Activated gamma-delta T cell treated with anti-CD3 and anti-CD28 coated beads, Interleukin-2, amount 50 U/mL, for 16 hours (primary cell): ENCODE results near the gene TNFRSF14.

Experiments used
- DNase-seq: peaks from one replicate; pipeline ENCODE4 v3.0.0-alpha.2; 2020; ENCODE audit warnings: low read depth

The TNFRSF14 gene

DNA sequence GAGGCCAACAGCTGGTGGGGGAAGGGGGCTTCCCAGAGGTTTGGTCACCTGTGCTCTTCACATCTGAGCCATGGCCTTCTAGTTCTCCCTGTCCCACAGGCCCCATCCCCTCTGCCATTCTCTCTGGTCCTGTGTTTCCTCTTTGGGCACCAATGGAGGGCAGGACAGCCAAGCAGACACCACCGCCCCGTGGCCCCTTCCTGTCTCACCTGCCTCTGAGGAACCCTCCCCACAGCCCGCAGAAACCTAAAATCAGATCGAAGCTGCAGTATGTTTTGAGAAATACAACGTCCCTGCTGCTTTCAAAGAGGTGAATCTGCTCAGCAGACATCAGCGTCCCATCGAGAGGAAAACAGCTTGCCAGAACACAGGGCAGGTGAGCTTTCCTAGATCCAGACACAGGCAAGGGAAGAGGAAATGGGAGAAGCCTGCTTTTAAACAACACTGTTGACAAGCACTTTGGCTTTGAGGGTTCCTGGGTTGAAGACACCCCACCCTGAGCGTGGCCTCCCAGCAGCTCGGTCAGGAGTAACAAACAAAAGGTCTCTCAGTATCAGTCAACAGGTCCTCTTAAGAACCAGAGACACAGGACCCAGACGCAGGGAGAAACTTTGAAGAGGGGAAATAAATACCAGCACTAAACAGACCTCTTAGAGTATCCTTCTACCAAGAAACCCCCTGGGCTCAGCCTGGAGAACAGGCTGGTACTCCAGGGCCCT lies 32.1 kb upstream of the TNFRSF14 start:
- peak; percentile 34 for DNase-seq

DNA sequence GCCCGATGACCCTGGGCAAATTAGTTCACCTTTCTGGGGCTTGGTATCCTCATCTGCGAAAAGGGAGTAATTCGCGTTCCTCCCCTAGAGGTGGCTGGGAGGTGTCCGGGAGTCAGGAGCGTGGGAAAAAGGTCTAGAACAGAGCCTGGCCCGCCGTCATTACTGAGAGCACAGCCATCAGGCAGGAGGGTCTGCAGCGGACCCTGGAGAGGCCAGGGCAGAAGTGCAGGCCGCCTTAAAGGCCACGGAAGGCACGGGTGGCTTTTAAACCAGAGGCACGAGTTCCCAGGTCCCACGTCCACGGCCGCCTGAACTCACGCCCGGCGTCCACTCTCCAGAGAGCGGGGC lies 30.6 kb upstream of the TNFRSF14 start:
- no peak for DNase-seq

DNA sequence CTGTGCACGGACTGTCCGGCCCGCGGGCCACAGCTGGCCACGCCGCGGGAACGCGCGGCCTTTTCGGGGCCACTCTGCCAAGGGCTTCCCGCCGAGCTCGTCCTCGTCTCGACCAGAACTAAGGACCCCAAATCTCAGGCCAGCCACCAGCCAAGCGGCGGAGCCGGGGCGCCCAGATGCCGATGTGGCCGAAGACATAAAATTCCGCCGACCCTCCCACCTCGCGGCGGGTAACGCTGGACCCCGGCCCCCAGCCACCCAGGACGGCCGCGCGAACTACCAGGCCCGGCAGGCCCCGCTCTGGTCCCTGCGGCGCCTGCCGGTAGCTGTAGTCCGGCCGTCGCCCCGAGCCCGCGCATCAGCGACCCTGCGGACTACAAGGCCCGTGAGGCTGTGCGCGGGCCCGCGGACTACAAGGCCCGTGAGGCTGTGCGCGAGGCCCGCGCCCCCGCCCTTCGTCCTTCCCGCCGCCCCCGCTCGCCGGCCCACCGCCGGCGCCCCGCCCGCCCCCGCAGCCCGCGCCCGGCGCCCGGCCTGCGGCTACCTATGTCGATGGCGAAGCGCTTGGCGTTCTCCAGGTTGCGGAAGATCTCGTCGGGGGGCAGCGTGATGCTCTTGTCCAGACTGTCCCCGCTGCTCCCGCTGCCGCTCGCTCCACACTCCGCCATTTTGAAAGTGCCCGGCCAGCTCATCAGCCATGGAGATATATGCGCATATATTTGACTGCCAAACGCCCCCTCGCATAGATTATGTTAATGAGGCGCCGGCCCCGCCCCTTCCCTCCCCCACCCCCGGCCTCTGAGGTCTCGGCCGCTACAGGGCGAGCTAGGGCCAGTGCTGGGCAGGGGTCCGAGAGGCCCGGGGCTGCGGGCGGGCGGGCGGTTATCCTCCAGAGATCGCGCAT lies 30.0 kb upstream of the TNFRSF14 start, which contains the start of gene PANK4:
Gene PANK4 (minus strand): TSS at position 677 of the 904 bp plus-strand sequence. CDS start 9 bp downstream, at position 668.
- peak; percentile 82 for DNase-seq

DNA sequence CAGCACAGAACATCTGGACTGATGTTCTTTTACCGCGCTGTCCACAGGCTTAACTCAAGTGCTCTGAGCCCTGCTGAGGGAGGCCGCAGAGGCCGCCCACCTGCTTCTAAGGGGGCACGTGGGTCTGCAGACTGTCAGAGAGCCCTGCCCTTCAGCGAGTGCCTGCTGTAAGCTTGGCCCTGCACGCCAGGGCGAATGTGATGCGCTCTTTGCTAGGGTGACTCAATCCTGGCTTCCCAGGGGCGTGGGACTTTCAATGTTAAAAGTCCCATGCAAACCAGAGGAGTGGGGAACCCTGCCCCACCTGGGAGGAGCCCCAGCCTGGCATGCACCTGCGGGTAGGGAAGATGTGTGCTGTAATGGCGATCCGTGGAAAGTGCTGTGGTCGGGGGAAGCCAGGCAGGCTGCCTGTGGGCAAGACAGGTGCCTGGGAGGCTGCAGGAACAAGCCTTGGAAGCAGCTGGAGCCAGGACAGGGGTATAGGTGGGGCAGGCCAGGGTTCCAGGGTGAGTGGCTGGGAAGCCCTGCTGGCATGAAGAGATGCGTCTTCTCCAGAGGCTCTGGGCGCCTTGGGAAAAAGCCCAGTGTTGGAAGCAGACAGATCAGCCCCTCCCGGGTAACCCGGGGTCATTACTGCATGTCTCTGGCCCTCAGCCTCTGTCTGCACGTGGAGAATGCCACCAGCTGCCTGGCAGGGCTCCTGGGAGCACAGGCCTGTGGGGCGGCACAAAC lies 29.2 kb upstream of the TNFRSF14 start:
- peak; percentile 38 for DNase-seq

GRCh38 chr1:2527556-2527860 lies 28.7 kb upstream of the TNFRSF14 start:
- no peak for DNase-seq

- DNase-seq = no peak
Observed at GRCh38 chr1:2528016-2528415, 28.2 kb upstream of the TNFRSF14 start.

- no peak for DNase-seq
Observed at GRCh38 chr1:2528611-2528965, 27.6 kb upstream of the TNFRSF14 start.

DNA sequence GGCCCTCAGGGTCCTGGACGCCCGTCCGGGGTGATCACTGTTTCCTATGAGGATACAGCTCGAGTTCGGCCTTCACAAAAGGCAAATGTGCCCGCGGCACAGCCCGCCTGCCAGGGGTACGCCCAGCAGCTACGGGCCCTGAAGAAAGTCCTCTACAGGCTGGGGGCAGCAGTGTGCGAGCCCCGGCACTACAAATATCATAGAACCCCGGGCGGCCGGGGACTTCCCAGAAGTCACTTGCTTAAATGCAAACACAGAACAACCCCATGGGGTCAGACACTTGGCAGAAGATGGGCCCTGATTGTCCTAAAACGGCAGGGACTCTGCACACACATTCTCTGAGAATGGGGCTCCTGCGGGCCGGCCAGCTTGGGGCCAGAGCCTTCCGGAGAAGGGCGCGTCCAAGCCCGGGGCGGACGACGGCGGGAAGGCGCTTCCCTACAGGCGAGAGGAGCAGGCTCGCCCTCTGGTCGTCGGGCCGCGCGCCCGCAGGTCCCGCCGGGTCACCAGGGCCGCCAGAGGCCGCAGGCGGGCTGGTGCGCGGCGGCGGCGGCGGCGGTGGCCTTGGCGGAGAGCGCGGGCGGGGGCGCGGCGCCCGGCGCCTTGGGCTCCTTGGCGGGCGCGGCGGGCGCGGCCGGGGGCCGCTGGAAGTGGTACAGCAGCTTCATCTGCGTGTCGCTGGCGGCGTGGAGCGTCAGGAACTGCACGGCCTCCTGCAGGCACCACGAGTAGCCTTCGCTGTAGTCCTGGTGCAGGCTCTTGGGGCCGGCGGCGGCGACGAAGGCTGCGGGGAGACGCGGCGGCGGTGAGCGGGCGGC lies 27.0 kb upstream of the TNFRSF14 start:
- DNase-seq = peak; percentile 34

DNA sequence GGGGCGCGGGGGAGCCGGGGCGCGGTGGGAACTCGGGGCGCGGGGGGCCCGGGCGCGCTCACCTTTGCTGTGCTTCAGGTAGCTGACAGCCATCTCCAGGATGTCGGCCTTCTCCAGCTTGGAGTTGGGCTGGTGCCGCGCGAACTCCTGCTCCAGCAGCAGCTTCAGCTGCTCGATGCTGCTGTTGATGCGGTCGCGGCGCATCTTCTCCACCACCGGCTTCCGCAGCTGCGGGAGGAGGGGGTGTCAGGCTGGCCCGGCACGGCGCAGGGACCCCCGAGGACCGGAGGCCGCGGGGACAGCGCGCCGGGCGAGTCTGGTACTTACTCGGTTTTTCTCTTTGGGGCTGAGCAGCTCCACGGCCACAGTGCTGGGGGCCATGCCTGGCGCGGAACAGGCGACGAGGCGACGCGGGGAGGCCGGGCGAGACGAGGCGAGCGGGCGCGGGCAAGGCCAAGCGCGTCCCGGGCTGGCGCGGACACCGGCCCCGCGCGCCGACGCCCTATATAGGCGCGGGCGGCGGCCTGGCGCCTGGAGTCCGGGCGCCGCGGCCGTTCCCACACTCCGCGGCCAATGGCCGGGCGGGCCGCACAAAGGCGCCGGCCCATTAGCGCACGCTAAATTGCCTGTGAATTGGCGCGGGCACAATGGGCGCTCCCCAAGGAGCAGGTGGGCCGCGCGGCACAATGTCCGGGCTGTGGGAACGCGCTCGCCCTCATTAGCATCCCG lies 26.2 kb upstream of the TNFRSF14 start, which contains the start of gene HES5:
Gene HES5 (minus strand): TSS at position 480 of the 729 bp plus-strand sequence. CDS start 99 bp downstream, at position 381.
- DNase-seq = no peak

DNA sequence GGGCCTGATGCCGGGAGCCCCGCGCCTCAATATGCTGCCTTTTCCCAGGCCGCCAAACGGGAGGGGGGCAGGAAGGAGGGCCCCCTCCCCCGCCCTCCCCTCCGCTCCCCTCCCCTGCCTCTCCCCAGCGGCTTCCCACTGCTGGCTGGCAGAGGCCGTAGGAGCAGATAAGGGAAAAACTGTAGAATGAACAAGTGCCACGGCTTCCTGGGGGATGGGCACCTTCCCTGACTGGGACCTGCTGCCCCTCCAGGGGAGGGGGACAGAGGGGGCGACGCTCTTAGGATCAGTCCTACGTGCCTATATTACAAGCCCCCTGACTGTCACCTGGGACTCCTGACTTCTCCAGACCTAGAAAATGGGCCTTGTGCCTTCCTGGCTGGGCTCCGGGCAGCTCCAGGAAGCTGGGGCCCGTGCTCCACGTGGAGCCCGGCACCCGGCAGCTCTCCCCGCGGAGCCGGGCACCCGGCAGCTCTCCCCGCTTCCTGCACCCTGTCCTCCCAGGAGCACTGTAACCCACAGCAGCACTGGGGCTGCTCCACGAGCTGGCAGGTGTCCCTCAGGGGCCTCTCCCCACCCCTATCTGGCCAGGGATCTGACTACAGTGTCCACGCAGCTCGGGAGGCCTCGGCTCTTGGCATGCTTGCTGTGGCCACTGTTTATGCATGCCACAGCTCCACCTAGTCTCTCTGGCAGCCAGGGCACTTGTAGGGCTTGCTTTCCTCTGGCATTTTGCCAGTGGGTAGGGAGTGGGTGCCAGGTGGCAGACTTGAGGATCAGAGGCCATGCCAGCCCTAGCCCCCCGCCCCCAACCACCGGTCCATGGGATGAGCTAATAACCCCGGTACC lies 25.4 kb upstream of the TNFRSF14 start:
- DNase-seq = no peak

- no peak for DNase-seq
Observed at GRCh38 chr1:2532485-2533160, 23.5 kb upstream of the TNFRSF14 start.

DNA sequence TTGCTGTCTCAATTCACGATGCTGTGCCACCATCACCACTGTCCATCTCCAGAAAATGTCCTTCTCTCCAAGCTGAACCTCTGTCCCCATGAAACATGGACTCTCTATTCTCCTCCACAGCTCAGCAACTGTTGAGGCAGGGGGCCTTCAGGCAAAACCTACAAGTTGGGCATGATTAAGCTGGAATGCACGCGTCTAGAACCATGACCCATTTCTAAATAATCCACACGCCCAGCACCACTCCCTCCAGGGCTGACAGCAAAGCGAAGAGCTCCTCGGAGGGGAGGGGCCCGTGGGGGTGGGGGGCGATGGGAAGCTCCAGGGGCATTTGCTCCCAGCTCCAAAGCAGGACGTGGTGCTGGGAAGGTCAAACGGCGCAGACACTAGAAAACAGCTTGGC lies 22.8 kb upstream of the TNFRSF14 start:
- DNase-seq = no peak

DNA sequence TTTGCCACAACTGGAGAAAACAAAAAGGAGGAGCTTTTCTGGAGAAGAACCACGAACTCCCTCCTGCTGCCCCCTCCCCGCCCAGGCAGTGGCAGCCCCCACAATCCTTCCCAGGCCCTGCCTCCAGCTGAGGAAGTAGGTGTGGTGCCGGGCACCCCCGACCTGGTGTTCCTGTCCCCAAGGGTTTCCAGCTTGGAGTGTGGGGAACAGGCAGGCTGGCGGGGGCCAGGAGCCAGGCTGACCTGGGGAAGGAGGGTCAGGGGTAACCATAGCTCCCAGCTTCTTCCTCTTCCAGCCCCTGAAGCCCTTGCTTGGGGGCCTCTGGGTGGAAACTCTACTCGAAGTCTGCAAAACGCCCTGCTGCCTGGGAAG lies 21.9 kb upstream of the TNFRSF14 start:
- no peak for DNase-seq

DNA sequence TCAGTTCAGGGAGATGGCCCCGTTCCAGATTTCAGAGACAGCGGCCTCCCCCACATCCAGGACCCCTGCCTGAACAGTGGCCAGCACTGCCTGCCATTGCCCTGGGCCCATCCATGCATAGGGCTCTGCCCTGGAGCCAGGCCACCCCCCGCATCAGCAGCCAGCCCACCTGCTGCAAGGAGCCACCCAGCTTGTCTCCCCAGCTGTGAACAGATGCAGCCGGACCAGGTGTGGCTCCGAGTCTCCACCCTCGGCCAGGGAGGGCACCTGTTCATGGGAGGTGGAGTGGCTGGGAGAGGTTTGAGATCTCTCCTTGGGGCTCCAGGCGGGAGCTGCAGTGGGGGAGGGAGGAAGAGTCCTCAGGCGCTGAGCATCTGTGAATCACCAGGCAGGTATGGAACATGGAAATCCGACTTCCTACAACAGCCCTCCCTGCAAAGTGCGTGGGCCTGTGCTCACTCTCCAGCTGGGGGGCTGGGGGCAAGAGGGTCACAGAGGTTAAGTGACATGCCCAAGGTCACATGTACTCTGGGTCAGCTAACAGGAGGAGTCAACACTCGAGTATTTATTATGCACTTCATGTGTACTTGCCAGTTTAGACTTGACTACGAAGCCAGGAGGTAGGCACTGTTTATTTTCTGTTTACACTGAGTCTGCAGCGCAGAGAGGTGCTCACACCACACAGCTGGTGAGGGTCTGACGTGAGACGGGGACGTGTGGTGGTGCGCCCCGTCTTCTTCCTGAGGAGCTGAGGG lies 21.3 kb upstream of the TNFRSF14 start:
- no peak for DNase-seq

DNA sequence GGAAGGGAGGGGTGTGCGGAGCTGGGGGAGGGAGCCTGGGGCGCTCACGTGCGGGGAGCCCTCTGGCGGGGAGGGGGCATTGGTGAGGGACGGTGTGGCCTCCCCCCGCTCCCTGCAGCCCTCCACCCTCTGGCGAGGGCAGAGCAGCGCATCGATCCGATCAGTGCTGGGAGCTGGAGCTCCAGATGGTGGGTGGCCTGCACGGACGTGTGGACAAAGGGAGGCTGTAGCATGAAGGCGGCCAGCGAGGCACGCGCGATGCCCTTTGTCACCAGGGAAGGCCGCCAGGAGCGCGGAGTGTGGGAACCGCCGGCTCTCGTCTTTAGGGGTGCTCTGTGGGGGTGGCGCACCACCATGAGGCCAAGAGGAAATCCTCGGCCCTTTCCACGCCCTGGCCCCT lies 20.7 kb upstream of the TNFRSF14 start:
- DNase-seq = no peak

- no peak for DNase-seq
Observed at GRCh38 chr1:2535981-2536380, 20.2 kb upstream of the TNFRSF14 start.

- DNase-seq = no peak
Observed at GRCh38 chr1:2537784-2538115, 18.4 kb upstream of the TNFRSF14 start.

GRCh38 chr1:2538376-2538775 lies 17.8 kb upstream of the TNFRSF14 start:
- no peak for DNase-seq

DNA sequence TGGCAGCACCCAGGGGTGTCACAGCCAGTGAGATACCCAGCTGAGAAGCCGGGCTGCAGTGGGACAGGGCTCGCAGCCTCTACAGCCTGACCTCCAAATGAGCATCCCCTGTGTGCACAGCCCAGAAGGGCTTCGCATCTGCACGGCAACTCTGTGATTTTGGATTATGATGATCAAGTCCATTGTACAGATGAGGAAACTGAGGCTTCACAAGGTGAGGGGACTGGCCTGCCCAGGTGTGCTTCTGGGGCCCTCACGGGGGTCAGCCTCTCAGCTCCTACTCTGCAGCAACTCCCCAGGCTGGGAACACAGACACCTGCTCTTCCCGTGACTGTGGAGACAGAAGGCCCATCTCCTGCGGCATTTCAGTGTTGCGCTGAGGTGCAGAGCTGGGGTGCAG lies 17.3 kb upstream of the TNFRSF14 start:
- DNase-seq = no peak
